Loucy (cell line): ENCODE data around the gene LCOR.

Source experiments
- CTCF ChIP-seq: fragments of 200-600 bp; sonication (generic); conservative IDR thresholded peaks from 2 replicates; pipeline ENCODE4 v1.5.1; 2014; ENCODE audit warnings: mild to moderate bottlenecking, antibody characterized with exemption, low read length
- EZH2phosphoT487 ChIP-seq: fragments of 200-600 bp; IDR thresholded peaks from 2 replicates; pipeline ENCODE4 v1.6.1; 2018; ENCODE audit warnings: antibody characterized with exemption, mild to moderate bottlenecking, moderate library complexity, borderline replicate concordance

DNA sequence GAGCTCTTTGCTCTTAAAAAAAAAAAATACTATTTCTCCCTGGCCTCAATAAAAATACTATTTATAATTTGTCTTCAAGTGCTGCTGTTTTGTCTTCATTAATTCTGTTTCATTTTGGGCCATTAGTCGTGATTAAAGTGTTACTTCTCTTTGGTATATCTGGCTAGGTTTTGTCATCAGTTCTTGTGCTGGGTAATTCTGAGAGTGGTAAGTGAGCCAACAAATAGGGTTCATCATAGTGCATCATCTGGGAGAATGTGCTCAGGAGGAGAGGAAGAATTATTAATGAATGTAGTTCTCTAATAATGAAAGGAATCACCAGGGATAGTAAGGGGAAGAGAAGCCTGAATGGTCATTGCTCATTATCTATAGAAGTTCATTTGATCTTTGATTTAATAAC lies 70.0 kb downstream of the LCOR start:
- no peak for TF ChIP-seq CTCF
- no peak for TF ChIP-seq EZH2phosphoT487
